ENCODE data around the gene ARVCF. TPM values are rescaled to one million over a fixed set of nuclear protein-coding genes. Genes with fewer than 3 reads are reported as not detected.

Gene ARVCF
- total and polyA plus RNA-seq, 9 of the 15 experiments (the other 6 are each of a cell fraction or from before 2014, with no cell fraction given) = 0.03 to 97.4 (median 15.6) TPM

GRCh38 chr22:19966908-19967750, 49.5 kb downstream of the ARVCF start (continued):
- TF ChIP-seq ZBTB5 (IDR thresholded peaks at IDR 0.05) (no peak), HDAC6 (IDR thresholded peaks at IDR 0.05; ENCODE audit: low read depth, low read length) (0 out of 2 replicates have a peak, but pooled peaks have one; percentile 7), HLTF (IDR thresholded peaks at IDR 0.05) (no peak), ZNF76 (CRISPR knock-in tag; IDR thresholded peaks at IDR 0.05; ENCODE audit: borderline replicate concordance) (0 out of 2 replicates have a peak, but pooled peaks have one; percentile 24), NUFIP1 (IDR thresholded peaks at IDR 0.05; ENCODE audit: partially characterized antibody) (no peak), ELF4 (CRISPR knock-in tag; IDR thresholded peaks at IDR 0.05) (0 out of 2 replicates have a peak, but pooled peaks have one; percentile 44), EZH2 (IDR thresholded peaks at IDR 0.05; ENCODE audit: borderline replicate concordance, low read depth, low read length) (no peak), ZNF778 (CRISPR knock-in tag; IDR thresholded peaks at IDR 0.05) (no peak), SRF (CRISPR knock-in tag; IDR thresholded peaks at IDR 0.05) (0 out of 4 replicates have a peak, but pooled peaks of 1 of the 2 experiments have one; percentile 48), SIN3B (IDR thresholded peaks at IDR 0.05; ENCODE audit: low read depth) (no peak), MYBL2 (IDR thresholded peaks at IDR 0.05; ENCODE audit: low read depth) (no peak), MYBL2 (CRISPR knock-in tag; IDR thresholded peaks at IDR 0.05; ENCODE audit: borderline replicate concordance) (no peak), PTTG1 (tag; IDR thresholded peaks at IDR 0.05; ENCODE audit: low read depth) (no peak), PHF20 (IDR thresholded peaks at IDR 0.05; ENCODE audit: partially characterized antibody) (no peak), FOXA1 (IDR thresholded peaks at IDR 0.05; ENCODE audit: borderline replicate concordance) (no peak), PRMT5 (CRISPR knock-in tag; IDR thresholded peaks at IDR 0.05) (peak; percentile 78; the same call in 1 of the 2 replicates), BRCA1 (IDR thresholded peaks at IDR 0.05) (no peak), BRCA1 (CRISPR knock-in tag; IDR thresholded peaks at IDR 0.05) (no peak), ZNF583 (CRISPR knock-in tag; IDR thresholded peaks at IDR 0.05) (0 out of 2 replicates have a peak, but pooled peaks have one; percentile 64)
- TF ChIP-seq, protein P1, sequence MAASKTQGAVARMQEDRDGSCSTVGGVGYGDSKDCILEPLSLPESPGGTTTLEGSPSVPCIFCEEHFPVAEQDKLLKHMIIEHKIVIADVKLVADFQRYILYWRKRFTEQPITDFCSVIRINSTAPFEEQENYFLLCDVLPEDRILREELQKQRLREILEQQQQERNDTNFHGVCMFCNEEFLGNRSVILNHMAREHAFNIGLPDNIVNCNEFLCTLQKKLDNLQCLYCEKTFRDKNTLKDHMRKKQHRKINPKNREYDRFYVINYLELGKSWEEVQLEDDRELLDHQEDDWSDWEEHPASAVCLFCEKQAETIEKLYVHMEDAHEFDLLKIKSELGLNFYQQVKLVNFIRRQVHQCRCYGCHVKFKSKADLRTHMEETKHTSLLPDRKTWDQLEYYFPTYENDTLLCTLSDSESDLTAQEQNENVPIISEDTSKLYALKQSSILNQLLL (CRISPR knock-in tag; IDR thresholded peaks at IDR 0.05; ENCODE audit: borderline replicate concordance) = 0 out of 2 replicates have a peak, but pooled peaks have one; percentile 24
- TF ChIP-seq, protein P2, sequence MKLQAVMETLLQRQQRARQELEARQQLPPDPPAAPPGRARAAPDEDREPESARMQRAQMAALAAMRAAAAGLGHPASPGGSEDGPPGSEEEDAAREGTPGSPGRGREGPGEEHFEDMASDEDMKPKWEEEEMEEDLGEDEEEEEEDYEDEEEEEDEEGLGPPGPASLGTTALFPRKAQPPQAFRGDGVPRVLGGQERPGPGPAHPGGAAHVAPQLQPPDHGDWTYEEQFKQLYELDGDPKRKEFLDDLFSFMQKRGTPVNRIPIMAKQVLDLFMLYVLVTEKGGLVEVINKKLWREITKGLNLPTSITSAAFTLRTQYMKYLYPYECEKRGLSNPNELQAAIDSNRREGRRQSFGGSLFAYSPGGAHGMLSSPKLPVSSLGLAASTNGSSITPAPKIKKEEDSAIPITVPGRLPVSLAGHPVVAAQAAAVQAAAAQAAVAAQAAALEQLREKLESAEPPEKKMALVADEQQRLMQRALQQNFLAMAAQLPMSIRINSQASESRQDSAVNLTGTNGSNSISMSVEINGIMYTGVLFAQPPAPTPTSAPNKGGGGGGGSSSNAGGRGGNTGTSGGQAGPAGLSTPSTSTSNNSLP (IDR thresholded peaks at IDR 0.05; ENCODE audit: borderline replicate concordance, low read depth, low read length) = no peak
- TF ChIP-seq, protein P3, sequence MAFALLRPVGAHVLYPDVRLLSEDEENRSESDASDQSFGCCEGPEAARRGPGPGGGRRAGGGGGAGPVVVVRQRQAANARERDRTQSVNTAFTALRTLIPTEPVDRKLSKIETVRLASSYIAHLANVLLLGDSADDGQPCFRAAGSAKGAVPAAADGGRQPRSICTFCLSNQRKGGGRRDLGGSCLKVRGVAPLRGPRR (CRISPR knock-in tag; IDR thresholded peaks at IDR 0.05) = no peak

Data from K562 (cell line).